ENCODE results near the gene ZBTB16. TPM values are rescaled to one million over a fixed set of nuclear protein-coding genes. Genes with fewer than 3 reads are reported as not detected.

The ZBTB16 gene
- total RNA-seq, 1 donor from 2014 or later: 171 TPM

DNA sequence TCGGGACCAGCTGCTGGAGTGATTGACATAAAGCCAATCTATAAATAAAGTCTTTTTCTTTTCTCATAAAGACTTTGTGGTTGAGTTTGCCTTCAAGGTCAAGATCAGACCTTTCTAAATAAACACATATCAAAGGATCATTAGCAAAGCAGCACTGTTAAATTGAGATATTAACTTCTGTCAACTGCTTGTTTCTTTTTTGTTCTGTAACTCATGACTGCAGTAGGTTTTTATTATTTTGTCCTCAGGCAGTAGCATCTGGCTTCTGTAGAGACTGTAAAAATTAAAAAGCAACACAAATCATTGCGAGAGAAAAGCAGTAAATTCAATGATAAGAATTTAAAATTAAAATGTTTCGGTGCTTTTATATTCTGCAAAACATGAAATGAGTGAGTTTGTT, 159.0 kb downstream of the ZBTB16 start:
- intact Hi-C loops (cut with DNase I): no loop called here

DNA sequence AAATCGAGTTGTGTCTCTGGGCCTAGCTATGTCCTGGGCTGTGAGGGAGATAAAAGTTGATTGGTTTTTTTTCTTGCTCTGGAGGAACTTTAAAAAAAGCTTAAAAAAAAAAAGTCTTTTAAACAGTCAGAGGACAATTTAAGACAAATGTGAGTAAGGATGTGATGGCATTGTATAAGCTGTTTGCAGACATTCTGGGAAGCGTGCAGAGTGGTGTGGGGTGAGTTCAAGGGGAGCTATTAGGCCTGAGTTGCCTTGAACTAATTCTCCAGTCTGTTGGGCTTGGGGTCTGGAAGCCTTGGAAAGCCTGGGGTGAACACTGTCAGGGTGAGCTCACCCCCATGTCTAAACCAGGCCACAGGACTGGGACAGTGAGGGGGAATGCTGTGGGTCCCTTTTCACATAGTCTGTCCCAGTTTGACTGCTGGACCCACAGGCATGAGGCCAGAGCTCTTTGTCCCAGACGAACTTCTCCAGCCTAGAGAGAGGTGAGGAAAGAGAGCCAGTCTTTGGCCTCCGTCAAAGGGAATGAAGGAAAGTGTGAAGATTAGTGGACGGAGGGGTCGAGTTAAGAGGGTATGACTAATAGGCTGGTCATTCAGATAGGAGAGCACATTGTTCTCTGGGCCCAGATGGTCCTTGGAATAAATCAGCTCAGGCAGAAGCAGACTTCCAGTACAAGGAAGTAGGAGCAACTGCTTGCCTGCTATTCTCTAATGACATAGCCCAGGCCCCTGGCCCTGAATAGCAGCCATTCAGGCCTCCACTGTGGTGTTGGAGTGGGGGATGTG, 160.2 kb downstream of the ZBTB16 start:
- peak; percentile 59 to 78 for ATAC-seq
- intact Hi-C loops (cut with DNase I): no loop called here

More for the DNA sequence above, 159.0 kb downstream of the ZBTB16 start:
- H3K4me3 ChIP-seq: no peak overlapping the region
- H3K27me3 ChIP-seq (ENCODE audit: low read depth): no peaks in the 10 kb centered on the region
- peaks cover 59% of the 10 kb centered on the region for H3K4me1 ChIP-seq
- no peaks in the 10 kb centered on the region for H3K9me3 ChIP-seq
- DNase-seq: no peak
- H3K27ac ChIP-seq: no peak overlapping the region
- no peak for TF ChIP-seq CTCF (IDR thresholded peaks at IDR 0.05)
- H3K36me3 ChIP-seq: peaks cover 53% of the 10 kb centered on the region
- no peak for ATAC-seq

GRCh38 chr11:114221037-114221436, 161.5 kb downstream of the ZBTB16 start:
- intact Hi-C loops (cut with DNase I): no loop called here
- Histone ChIP-seq H3K27me3 (ENCODE audit: low read depth) (no peaks in the 10 kb centered on the region), H3K9me3 (no peaks in the 10 kb centered on the region), H3K27ac (no peak overlapping the region), H3K4me3 (no peak overlapping the region), H3K4me1 (peaks cover 45% of the 10 kb centered on the region), H3K36me3 (peaks cover 59% of the 10 kb centered on the region)
- ATAC-seq: no peak
- TF ChIP-seq CTCF (IDR thresholded peaks at IDR 0.05): no peak
- no peak for DNase-seq

More for the DNA sequence above, 160.2 kb downstream of the ZBTB16 start:
- peaks cover 56% of the 10 kb centered on the region for H3K4me1 ChIP-seq
- TF ChIP-seq CTCF (IDR thresholded peaks at IDR 0.05): no peak
- no peak overlapping the region for H3K4me3 ChIP-seq
- no peak for DNase-seq
- H3K27ac ChIP-seq: peak overlapping the region; percentile 27
- H3K27me3 ChIP-seq (ENCODE audit: low read depth): no peaks in the 10 kb centered on the region
- H3K36me3 ChIP-seq: peaks cover 56% of the 10 kb centered on the region
- H3K9me3 ChIP-seq: no peaks in the 10 kb centered on the region

- Histone ChIP-seq H3K27me3 (ENCODE audit: low read depth) (no peaks in the 10 kb centered on the region), H3K36me3 (peaks cover 57% of the 10 kb centered on the region)
These were observed 166.2 kb downstream of the ZBTB16 start for GRCh38 chr11:114225661-114226060.

GRCh38 chr11:114226356-114226755, 166.8 kb downstream of the ZBTB16 start:
- peaks cover 35% of the 10 kb centered on the region for H3K4me1 ChIP-seq
- no peaks in the 10 kb centered on the region for H3K27me3 ChIP-seq (ENCODE audit: low read depth)
- H3K27ac ChIP-seq: no peak overlapping the region
- ATAC-seq: peak in 1 of 2 donors; percentile 13
- peaks cover 50% of the 10 kb centered on the region for H3K36me3 ChIP-seq
- intact Hi-C loops (cut with DNase I): no loop called here
- DNase-seq: no peak
- H3K9me3 ChIP-seq: no peaks in the 10 kb centered on the region
- H3K4me3 ChIP-seq: no peak overlapping the region
- TF ChIP-seq CTCF (IDR thresholded peaks at IDR 0.05): no peak

More at GRCh38 chr11:114225661-114226060, 166.2 kb downstream of the ZBTB16 start:
- no peak for TF ChIP-seq CTCF (IDR thresholded peaks at IDR 0.05)
- ATAC-seq: no peak
- no peak overlapping the region for H3K27ac ChIP-seq
- H3K4me3 ChIP-seq: no peak overlapping the region
- H3K9me3 ChIP-seq: no peaks in the 10 kb centered on the region
- intact Hi-C loops (cut with DNase I): no loop called here
- H3K4me1 ChIP-seq: peaks cover 35% of the 10 kb centered on the region
- DNase-seq: no peak

All from lower lobe of right lung (tissue), 2 donors.